ENCODE data around the gene TRABD2B. TPM values are rescaled to one million over a fixed set of nuclear protein-coding genes. Genes with fewer than 3 reads are reported as not detected.

The TRABD2B gene
- total and polyA plus RNA-seq, 2 donors (not counting 3 experiments of a cell fraction or from before 2014, with no cell fraction given), result not detected

GRCh38 chr1:47759251-47759935, 237.8 kb downstream of the TRABD2B start:
- dilution Hi-C loops (cut with MboI; ENCODE audit: extremely low pct_ligation_motif_present, low sequenced_read_pairs), result no loop called here

More at GRCh38 chr1:47759251-47759935, 237.8 kb downstream of the TRABD2B start:
- no peak overlapping the region for H3K4me2 ChIP-seq (ENCODE audit: insufficient read depth, low read length)
- no peaks in the 10 kb centered on the region for H3K9me3 ChIP-seq (replicated peaks; ENCODE audit: control insufficient read depth, insufficient read depth, low read length)
- no peak overlapping the region for H3K27ac ChIP-seq (ENCODE audit: insufficient read depth, low read depth, low read length)
- H3K36me3 ChIP-seq (ENCODE audit: control insufficient read depth in 2 of 2, extremely low read depth in 1 of 2, insufficient read depth in 2 of 2, low read length in 2 of 2), result no peaks in the 10 kb centered on the region
- TF ChIP-seq, protein P1, sequence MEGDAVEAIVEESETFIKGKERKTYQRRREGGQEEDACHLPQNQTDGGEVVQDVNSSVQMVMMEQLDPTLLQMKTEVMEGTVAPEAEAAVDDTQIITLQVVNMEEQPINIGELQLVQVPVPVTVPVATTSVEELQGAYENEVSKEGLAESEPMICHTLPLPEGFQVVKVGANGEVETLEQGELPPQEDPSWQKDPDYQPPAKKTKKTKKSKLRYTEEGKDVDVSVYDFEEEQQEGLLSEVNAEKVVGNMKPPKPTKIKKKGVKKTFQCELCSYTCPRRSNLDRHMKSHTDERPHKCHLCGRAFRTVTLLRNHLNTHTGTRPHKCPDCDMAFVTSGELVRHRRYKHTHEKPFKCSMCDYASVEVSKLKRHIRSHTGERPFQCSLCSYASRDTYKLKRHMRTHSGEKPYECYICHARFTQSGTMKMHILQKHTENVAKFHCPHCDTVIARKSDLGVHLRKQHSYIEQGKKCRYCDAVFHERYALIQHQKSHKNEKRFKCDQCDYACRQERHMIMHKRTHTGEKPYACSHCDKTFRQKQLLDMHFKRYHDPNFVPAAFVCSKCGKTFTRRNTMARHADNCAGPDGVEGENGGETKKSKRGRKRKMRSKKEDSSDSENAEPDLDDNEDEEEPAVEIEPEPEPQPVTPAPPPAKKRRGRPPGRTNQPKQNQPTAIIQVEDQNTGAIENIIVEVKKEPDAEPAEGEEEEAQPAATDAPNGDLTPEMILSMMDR (IDR thresholded peaks at IDR 0.05; ENCODE audit: extremely low read depth in 1 of 2, insufficient read depth in 1 of 2, low read depth in 1 of 2, low read length in 2 of 2), result no peak
- TF ChIP-seq FOS (IDR thresholded peaks at IDR 0.05; ENCODE audit: borderline replicate concordance, insufficient read depth, low read length) (no peak), GATA2 (IDR thresholded peaks at IDR 0.05; ENCODE audit: insufficient read depth, insufficient read length, low read depth, low read length) (no peak), MAX (IDR thresholded peaks at IDR 0.05; ENCODE audit: insufficient read depth, insufficient read length) (no peak), JUN (IDR thresholded peaks at IDR 0.05; ENCODE audit: borderline replicate concordance, insufficient read depth, insufficient read length, low read depth) (no peak), EZH2 (IDR thresholded peaks at IDR 0.05; ENCODE audit: borderline replicate concordance, low read depth, low read length, severe bottlenecking) (no peak), MYC (IDR thresholded peaks at IDR 0.05; ENCODE audit: low read depth, low read length) (no peak), POLR2A (IDR thresholded peaks at IDR 0.05; ENCODE audit: low read depth, low read length) (no peak), POLR2AphosphoS5 (IDR thresholded peaks at IDR 0.05; ENCODE audit: insufficient read depth, low read depth, low read length) (no peak)
- FAIRE-seq (no peak), DNase-seq (ENCODE audit: low read depth, low spot score) (no peak)
- no TSS peak for BruUV-seq (replicated peaks)
- H2AFZ ChIP-seq (ENCODE audit: low read depth, low read length), result no peak overlapping the region
- intact Hi-C loops (cut with micrococcal nuclease), result no loop called here
- ChIA-PET CTCF (interaction anchor here (1.4 kb wide), 1 partner anchor 34 kb away, joined by 5 read pairs; no protein-coding TSS in a partner anchor), POLR2A (no interaction called here)
- H3K79me2 ChIP-seq (ENCODE audit: control insufficient read depth, insufficient read depth, low read length), result no peaks in the 10 kb centered on the region
- no peaks in the 10 kb centered on the region for H3K4me1 ChIP-seq (ENCODE audit: control insufficient read depth, extremely low read depth, insufficient read depth, low read length)
- no peak overlapping the region for H3K4me3 ChIP-seq (replicated peaks in 1 of 3; ENCODE audit: insufficient read depth in 1 of 3, low read depth in 1 of 3, low read length in 3 of 3)
- no peaks in the 10 kb centered on the region for H3K9me1 ChIP-seq (replicated peaks; ENCODE audit: control insufficient read depth, extremely low read depth, insufficient read depth, low read length)
- no peaks in the 10 kb centered on the region for H4K20me1 ChIP-seq (replicated peaks; ENCODE audit: control insufficient read depth, extremely low read depth, insufficient read depth, low read length)
- no peak overlapping the region for H3K9ac ChIP-seq (replicated peaks; ENCODE audit: extremely low read depth, insufficient read depth, low read length)
- H3K27me3 ChIP-seq (ENCODE audit: control insufficient read depth in 2 of 2, insufficient read depth in 2 of 2, low read length in 2 of 2), result no peaks in the 10 kb centered on the region
